Measurements from ENCODE around the gene PAX3. TPM values are rescaled to one million over a fixed set of nuclear protein-coding genes. Genes with fewer than 3 reads are reported as not detected.

PAX3 gene
- total and polyA plus RNA-seq, 2 experiments from 2014 or later: 8.0 to 19.3 TPM

Other genes starting within 250 kb of the PAX3 start
- gene SGPP2, start 125.5 kb upstream of the PAX3 start, total RNA-seq: 24.6 and 44.6 TPM in 2 replicates
- gene SGPP2, start 125.5 kb upstream of the PAX3 start, polyA plus RNA-seq: 11.6 and 16.2 TPM in 2 replicates

All from cardiac muscle cell (in vitro differentiated cells and primary cell).